Stimulated activated CD4-positive, alpha-beta T cell treated with anti-CD3 and anti-CD28 coated beads, TNF-alpha, amount 100 ng/mL, for 48 hours (primary cell): Measurements from ENCODE around the gene TRAT1.

Source experiments
- DNase-seq, 3 donors: peaks; one replicate each; pipeline ENCODE4 v3.0.0-alpha.2; 2020; ENCODE audit warnings: low read depth in 3 of 3

Gene TRAT1

DNA sequence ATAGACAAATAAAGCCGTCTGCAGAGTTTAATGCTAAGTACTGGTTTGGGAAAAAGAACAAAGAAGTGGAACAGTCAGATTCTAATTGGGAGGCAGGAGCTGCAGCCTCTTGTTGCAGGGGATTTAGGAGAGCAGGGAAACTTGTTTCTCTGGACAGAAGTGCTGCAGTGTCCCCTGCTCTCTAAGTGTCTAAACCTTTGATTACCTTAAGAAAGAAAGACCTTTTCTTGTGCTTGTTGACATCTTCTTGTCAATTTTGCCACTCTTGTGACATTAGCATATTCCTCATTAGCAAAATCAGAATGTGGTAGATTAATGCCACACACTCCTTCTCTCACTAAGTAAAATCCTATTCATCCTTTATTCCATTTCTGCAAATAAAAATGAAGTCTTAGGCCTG lies 38.8 kb downstream of the TRAT1 start:
- DNase-seq, result no peak

DNA sequence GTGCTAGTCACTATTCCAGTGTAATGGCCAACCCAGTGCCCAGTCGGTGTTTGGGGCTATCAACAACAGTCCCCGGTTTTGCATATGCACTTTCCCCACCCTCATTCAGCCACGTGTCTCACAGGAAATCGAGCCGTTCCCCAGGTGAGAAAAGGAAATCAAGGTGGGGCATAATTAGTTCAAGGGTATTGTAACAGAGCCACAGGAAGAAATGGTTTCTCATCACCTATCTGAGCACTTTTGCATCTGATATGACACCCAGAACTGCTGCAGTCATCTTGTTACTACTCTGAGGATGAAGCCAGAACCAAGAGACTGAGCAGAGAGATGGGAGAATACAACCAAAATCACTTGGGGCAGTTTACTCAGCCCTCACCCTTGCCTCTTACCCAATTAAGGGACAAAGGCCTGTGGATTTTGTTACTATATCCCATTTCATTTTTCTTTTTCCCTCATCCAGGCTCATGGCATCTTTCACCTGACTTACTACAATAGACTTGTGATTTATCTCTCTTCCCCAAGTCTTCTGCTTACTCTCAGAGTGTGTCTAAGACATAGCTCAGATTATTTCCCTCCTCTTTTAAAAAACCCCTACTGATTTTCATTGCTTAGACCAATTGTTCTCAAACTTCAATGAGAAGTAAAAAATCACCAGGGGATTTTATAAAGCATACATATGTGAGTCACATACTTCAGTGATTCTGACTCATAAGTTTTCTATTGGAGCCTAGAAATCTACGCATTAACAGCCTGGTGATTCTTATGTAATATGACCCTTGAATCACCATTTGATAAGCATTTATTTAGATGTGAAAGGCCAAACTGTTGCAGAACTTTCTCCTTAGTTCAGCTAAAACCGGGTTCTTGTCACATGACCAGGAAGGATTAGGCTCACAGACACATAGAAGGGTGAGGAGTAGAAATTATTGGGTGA lies 40.5 kb downstream of the TRAT1 start:
- DNase-seq, result no peak

DNA sequence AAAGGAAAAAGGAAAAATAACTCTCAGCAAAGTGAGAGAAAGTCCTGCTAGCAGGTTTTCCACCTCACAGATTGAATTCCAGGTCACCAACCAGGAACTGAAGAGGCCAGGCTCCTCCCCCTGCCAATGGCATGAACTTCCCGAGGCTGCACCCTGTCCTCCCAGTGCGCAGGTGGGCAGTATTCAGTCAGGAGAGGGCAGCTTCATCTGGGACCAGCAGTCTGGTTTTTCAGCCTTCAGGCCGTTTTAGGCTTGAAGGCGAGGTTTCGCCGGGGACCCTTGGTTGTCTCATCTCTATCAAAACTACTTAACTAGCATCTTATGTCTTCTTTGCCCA lies 41.2 kb downstream of the TRAT1 start:
- DNase-seq, result no peak

DNA sequence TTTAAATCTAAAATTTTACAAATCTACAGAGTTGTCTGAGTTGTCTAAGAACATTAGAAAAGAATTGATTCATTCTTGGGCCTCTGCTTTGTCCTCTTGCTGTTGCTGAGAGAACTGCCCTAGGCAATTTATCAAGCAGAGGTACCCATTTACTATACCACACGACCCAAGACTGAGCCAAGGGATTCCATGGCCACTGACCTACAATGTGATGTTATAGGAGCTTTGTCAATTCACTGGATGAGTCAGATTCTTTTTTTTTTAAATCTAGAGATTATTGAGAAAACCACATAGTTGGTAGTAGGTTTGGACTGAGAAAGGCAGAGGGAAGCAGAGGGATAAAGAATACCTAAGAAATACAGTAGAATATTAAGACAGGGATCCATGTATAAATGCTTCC lies 55.3 kb downstream of the TRAT1 start:
- DNase-seq, result no peak

DNA sequence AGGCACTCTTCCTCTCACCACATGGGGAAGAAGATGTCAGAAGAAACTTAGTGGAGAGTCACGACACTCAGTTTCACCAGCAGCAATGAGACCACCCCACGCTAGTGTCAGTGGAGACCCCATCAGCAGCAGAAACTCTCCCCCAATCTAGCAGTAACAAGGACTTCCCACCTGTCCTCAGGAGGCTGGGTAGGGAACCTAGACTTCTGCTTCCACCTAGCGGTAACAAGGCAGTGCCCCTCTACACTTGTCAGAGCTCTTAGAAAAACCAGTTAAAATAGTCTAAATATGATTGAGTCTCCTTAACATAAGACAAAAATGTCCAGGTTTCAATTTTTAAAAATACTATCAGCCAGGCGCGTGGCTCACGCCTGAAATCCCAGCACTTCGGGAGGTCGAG lies 57.3 kb downstream of the TRAT1 start:
- DNase-seq, result no peak

DNA sequence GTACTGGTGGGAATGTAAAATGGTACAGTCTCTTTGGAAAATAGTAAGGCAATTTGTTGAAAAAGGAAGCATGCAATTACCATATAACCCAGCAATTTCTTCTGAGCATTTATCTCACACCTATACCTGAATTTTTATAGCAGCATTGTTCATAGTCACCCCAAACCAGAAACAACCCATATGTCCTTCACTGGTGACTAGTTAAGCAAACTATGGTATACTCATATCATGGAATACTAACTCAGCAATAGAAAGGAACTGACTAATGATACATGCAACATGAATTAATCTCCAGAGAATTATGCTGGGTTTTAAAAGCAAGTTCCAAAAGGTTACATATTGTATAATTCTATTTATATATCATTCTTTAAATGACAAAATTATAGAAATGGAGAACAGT lies 60.2 kb downstream of the TRAT1 start:
- no peak for DNase-seq

DNA sequence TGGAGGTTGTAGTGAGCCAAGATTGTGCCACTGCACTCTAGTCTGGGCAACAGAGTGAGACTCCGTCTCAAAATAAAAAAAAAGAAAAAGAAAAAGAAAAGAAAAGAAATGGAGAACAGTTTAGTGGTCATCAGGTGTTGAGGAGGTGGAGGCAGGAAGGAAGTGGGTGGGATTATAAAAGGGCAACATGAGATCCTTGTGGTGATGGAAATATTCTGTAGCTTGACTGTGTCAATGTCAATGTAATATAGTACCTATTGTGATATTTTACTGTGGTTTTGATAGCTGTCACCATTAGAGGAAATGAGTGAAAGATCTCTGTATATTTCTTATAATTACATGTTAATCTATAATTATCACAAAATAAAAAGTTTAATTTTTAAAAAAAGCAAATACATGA lies 60.8 kb downstream of the TRAT1 start:
- no peak for DNase-seq

DNA sequence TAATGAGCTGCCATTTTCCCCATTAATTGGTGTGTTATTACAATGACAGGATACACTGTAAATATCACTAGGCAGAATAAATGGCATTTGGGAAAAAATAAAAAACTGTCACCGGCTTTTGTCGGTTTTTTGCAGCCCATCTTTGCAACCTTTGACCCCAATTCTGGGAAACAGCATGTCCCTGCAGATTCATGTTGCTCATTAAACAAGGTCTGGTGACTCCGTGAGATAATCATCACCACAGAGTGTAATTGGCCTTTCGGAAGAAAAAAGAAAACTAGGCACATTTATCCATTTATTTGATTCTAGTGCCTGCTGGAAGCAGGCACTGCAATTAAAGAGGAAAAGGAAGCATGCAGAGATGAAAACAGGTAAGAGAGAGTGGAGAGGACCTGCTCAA lies 64.5 kb downstream of the TRAT1 start:
- no peak for DNase-seq

DNA sequence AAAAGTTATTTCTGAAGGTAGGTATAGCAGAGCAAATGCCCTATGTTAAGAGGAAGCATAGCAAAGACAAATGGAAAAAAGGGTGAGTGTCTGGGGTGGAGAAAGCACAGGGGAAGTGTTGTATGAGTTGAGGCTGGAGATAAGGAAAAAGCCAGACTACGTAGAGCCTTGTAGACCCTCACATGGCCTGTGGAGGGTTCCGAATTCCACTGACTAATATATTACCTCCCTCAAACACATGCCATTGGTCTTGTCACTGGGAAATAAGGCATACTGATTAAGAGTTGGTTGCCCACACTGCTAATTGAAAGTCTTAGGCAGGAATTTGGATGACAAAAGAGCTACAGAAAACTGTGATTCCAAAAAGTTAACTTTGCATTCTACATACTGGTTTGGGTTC lies 65.2 kb downstream of the TRAT1 start:
- DNase-seq, result no peak

DNA sequence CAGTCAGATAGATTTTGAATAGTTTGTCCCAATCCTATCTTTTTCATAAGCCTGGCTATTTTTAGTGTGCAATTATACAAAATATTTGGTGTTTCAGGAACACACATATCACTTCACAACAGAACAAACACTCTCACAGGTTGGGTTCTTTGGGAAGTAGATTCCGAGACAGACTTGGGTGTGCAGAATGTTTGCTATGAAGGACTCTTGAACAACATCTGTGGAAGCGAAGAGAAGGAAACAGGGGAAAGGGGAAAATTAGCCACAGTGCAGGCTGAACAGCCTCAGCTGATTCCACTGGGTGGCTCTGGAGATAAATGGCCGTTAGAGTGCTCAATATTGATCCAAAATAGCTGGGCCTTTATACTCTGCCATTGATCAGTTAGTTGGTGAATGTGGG lies 69.2 kb downstream of the TRAT1 start:
- no peak for DNase-seq

DNA sequence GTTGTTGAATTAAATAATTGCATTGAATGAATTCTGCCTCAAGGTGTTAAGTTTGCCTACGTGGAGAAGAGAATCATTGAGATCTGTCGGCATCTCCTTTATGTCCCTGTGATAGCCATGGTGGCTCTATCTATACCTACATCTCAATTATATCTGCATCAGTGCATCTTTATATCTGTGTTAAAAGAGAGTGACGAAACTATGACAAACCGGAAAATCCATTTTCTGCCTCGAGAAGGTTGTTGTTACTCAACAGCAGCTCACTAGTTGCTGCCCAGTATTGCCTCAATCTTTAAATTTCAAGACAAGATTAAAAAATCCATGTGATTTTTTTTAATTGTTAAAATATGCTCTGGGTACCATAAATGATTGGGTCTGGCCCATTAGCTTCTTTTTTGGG lies 72.4 kb downstream of the TRAT1 start:
- no peak for DNase-seq

DNA sequence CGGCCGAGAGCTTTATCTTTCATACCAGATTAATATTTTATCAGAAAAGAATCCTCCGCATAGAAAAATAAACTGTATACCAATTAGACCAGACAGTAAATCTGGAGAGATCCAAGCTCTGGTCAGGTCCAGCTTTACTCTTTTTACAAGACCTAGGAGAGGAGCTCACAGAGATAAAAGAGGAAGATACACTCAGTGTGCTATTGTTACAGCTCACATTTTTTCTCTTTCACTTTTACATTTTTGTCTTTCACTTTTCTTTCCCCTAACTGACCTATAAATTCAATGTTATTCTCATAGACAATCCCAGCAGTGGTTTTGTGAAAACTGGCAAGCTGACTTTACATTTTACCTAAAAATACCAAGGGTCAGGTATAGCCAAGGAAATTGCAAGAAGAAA lies 75.3 kb downstream of the TRAT1 start:
- DNase-seq, result no peak

DNA sequence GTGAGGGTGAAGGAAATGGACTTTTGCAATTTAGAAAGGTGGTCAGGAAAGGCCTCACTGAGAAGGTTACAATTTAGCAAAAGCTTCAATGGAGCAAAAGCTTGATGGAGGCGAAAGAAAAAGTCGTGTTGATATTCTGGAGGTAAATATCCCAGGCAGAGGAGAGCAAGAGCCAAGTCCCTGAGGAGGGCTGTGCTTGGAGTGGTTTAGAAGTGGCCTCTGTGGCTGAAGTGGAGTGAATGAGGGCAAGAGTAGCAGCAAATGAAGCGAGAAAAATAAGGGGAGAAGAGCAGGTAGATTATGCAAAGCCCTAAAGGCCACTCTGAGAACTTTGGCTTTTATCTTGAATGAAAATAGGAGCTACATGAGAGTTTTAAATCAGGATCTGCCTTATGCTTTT lies 76.9 kb downstream of the TRAT1 start:
- DNase-seq, result no peak
